ENCODE measurements around the gene PLEKHM2.
"Not testable (repeated sequence)": the region's sequence is repeated elsewhere in the genome, so short reads cannot be mapped to it uniquely, and the experiment has no call there.

The PLEKHM2 gene

GRCh38 chr1:15639931-15640330 lies 44.2 kb upstream of the PLEKHM2 start:
- Histone ChIP-seq H3K9ac (no peak overlapping the region), H3K27ac (no peak overlapping the region), H2AFZ (no peak overlapping the region), H3K4me1 (no peaks in the 10 kb centered on the region), H3K27me3 (ENCODE audit: control insufficient read depth, insufficient read depth, low read length) (no peaks in the 10 kb centered on the region), H3K9me3 (ENCODE audit: control insufficient read depth, low read length) (no peaks in the 10 kb centered on the region), H3K4me3 (ENCODE audit: low read depth, low read length) (no peak overlapping the region), H3K79me2 (peaks cover 4% of the 10 kb centered on the region), H3K4me2 (ENCODE audit: low read length) (no peak overlapping the region), H3K36me3 (ENCODE audit: control insufficient read depth, insufficient read depth, low read length) (no peaks in the 10 kb centered on the region)
- TF ChIP-seq, protein P1, sequence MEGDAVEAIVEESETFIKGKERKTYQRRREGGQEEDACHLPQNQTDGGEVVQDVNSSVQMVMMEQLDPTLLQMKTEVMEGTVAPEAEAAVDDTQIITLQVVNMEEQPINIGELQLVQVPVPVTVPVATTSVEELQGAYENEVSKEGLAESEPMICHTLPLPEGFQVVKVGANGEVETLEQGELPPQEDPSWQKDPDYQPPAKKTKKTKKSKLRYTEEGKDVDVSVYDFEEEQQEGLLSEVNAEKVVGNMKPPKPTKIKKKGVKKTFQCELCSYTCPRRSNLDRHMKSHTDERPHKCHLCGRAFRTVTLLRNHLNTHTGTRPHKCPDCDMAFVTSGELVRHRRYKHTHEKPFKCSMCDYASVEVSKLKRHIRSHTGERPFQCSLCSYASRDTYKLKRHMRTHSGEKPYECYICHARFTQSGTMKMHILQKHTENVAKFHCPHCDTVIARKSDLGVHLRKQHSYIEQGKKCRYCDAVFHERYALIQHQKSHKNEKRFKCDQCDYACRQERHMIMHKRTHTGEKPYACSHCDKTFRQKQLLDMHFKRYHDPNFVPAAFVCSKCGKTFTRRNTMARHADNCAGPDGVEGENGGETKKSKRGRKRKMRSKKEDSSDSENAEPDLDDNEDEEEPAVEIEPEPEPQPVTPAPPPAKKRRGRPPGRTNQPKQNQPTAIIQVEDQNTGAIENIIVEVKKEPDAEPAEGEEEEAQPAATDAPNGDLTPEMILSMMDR (IDR thresholded peaks at IDR 0.05), result no peak

- no peak overlapping the region for H3K4me2 ChIP-seq (ENCODE audit: low read length)
- H3K27me3 ChIP-seq (ENCODE audit: control insufficient read depth, insufficient read depth, low read length), result no peaks in the 10 kb centered on the region
- no peaks in the 10 kb centered on the region for H3K36me3 ChIP-seq (ENCODE audit: control insufficient read depth, insufficient read depth, low read length)
- H3K4me3 ChIP-seq (ENCODE audit: low read depth, low read length), result no peak overlapping the region
- H3K9ac ChIP-seq, result no peak overlapping the region
- TF ChIP-seq, protein P1 (IDR thresholded peaks at IDR 0.05), result no peak
- no peaks in the 10 kb centered on the region for H3K9me3 ChIP-seq (ENCODE audit: control insufficient read depth, low read length)
- no peak overlapping the region for H3K27ac ChIP-seq
- no peaks in the 10 kb centered on the region for H3K4me1 ChIP-seq
- peaks cover 4% of the 10 kb centered on the region for H3K79me2 ChIP-seq
- no peak overlapping the region for H2AFZ ChIP-seq
These were observed 43.5 kb upstream of the PLEKHM2 start for GRCh38 chr1:15640667-15641066.

DNA sequence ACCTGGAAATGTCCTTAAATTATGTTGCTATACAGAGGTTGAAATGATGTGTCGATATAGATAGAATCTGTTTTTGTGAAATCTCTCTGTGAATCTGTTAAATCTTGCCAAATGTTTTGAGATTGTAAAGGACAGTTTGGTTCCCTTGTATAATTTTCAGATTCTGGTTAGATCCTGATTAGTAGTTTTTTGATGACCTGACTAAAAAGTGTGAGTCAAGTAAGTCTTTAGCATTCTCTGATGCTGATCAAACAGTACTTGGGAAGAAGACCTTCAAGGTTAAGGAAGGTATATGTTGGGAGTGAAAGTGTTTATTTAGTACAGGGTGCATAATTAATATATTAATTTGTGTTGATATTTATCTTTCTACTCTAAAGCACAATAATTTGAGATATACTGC lies 34.2 kb upstream of the PLEKHM2 start:
- Histone ChIP-seq H3K79me2 (no peaks in the 10 kb centered on the region), H3K27ac (no peak overlapping the region), H3K4me1 (peaks cover 6% of the 10 kb centered on the region), H3K4me3 (ENCODE audit: low read depth, low read length) (no peak overlapping the region), H2AFZ (no peak overlapping the region), H3K9ac (no peak overlapping the region), H3K36me3 (ENCODE audit: control insufficient read depth, insufficient read depth, low read length) (no peaks in the 10 kb centered on the region), H3K9me3 (ENCODE audit: control insufficient read depth, low read length) (no peaks in the 10 kb centered on the region), H3K4me2 (ENCODE audit: low read length) (no peak overlapping the region), H3K27me3 (ENCODE audit: control insufficient read depth, insufficient read depth, low read length) (no peaks in the 10 kb centered on the region)
- TF ChIP-seq, protein P1 (IDR thresholded peaks at IDR 0.05), result no peak

DNA sequence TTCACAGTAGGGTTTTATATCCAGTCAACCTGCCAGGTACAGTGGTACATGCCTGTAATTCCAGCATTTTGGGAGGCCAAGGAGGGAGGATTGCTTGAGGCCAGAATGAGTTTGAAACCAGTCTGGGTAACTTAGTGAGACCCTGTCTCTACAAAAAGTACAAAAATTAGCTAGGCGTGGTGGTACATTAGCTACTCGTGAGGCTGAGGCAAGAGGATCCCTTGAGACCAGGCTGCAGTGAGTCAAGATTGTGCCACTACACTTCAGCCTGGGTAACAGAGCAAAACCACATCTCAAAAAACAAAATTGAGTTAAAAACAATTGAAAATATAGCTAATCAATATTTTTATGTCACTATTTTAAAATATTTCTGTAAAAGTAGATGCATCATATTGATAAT lies 33.7 kb upstream of the PLEKHM2 start:
- Histone ChIP-seq H3K4me2 (ENCODE audit: low read length) (no peak overlapping the region), H3K4me3 (ENCODE audit: low read depth, low read length) (no peak overlapping the region), H3K9me3 (ENCODE audit: control insufficient read depth, low read length) (no peaks in the 10 kb centered on the region), H3K79me2 (no peaks in the 10 kb centered on the region), H3K4me1 (peaks cover 6% of the 10 kb centered on the region), H2AFZ (no peak overlapping the region), H3K9ac (no peak overlapping the region), H3K36me3 (ENCODE audit: control insufficient read depth, insufficient read depth, low read length) (no peaks in the 10 kb centered on the region), H3K27ac (no peak overlapping the region), H3K27me3 (ENCODE audit: control insufficient read depth, insufficient read depth, low read length) (no peaks in the 10 kb centered on the region)
- TF ChIP-seq, protein P1 (IDR thresholded peaks at IDR 0.05), result no peak

- not testable (repeated sequence) for H3K36me3 ChIP-seq (ENCODE audit: control insufficient read depth, insufficient read depth, low read length); H3K4me1 ChIP-seq; H3K79me2 ChIP-seq; H3K27ac ChIP-seq; H2AFZ ChIP-seq; H3K4me3 ChIP-seq (ENCODE audit: low read depth, low read length); H3K27me3 ChIP-seq (ENCODE audit: control insufficient read depth, insufficient read depth, low read length); H3K9me3 ChIP-seq (ENCODE audit: control insufficient read depth, low read length); H3K4me2 ChIP-seq (ENCODE audit: low read length); H3K9ac ChIP-seq
These were observed 32.0 kb upstream of the PLEKHM2 start for GRCh38 chr1:15652130-15652529.
